ENCODE results near the gene KIF4B.

- TF ChIP-seq CTCF (IDR thresholded peaks at IDR 0.05; ENCODE audit: poor library complexity) (no peak), EZH2phosphoT487 (IDR thresholded peaks at IDR 0.05; ENCODE audit: low read depth, severe bottlenecking, unreplicated experiment) (no peak)
Measured at GRCh38 chr5:155024015-155024414, 10.5 kb downstream of the KIF4B start.
